Hepatocyte (in vitro differentiated cells): Measurements from ENCODE around the gene ATP6V0A4.

Experiments
- EZH2phosphoT487 ChIP-seq: fragments of 200-600 bp; sonication (generic); IDR thresholded peaks from one replicate; pipeline ENCODE4 v1.6.1; 2018; ENCODE audit warnings: antibody characterized with exemption, mild to moderate bottlenecking, low read depth, moderate library complexity; ENCODE audit not compliant: unreplicated experiment, severe bottlenecking
- TF ChIP-seq, protein P1 (sequence below): fragments of 200-600 bp; sonication (generic); IDR thresholded peaks from 2 replicates; pipeline ENCODE4 v1.5.1; 2016; ENCODE audit warnings: antibody characterized with exemption, mild to moderate bottlenecking; ENCODE audit not compliant: poor library complexity

GRCh38 chr7:138684340-138684739 lies 113.7 kb downstream of the ATP6V0A4 start:
- no peak for TF ChIP-seq EZH2phosphoT487
- TF ChIP-seq, protein P1, sequence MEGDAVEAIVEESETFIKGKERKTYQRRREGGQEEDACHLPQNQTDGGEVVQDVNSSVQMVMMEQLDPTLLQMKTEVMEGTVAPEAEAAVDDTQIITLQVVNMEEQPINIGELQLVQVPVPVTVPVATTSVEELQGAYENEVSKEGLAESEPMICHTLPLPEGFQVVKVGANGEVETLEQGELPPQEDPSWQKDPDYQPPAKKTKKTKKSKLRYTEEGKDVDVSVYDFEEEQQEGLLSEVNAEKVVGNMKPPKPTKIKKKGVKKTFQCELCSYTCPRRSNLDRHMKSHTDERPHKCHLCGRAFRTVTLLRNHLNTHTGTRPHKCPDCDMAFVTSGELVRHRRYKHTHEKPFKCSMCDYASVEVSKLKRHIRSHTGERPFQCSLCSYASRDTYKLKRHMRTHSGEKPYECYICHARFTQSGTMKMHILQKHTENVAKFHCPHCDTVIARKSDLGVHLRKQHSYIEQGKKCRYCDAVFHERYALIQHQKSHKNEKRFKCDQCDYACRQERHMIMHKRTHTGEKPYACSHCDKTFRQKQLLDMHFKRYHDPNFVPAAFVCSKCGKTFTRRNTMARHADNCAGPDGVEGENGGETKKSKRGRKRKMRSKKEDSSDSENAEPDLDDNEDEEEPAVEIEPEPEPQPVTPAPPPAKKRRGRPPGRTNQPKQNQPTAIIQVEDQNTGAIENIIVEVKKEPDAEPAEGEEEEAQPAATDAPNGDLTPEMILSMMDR = no peak
